Stimulated activated CD8-positive, alpha-beta memory T cell treated with anti-CD3 and anti-CD28 coated beads, Interleukin-12 subunit alpha, Interleukin-12 subunit beta, amount 100 ng/mL, for 24 hours (primary cell): ENCODE results near the gene RPS14.
A peak's percentile ranks its signal among the peaks of the same experiment; 100 is the strongest.
"Not testable (repeated sequence)": the region's sequence is repeated elsewhere in the genome, so short reads cannot be mapped to it uniquely, and the experiment has no call there.

Experiments
- DNase-seq: peaks from one replicate; pipeline ENCODE4 v3.0.0-alpha.2; 2020; ENCODE audit errors: extremely low read depth

The RPS14 gene

DNA sequence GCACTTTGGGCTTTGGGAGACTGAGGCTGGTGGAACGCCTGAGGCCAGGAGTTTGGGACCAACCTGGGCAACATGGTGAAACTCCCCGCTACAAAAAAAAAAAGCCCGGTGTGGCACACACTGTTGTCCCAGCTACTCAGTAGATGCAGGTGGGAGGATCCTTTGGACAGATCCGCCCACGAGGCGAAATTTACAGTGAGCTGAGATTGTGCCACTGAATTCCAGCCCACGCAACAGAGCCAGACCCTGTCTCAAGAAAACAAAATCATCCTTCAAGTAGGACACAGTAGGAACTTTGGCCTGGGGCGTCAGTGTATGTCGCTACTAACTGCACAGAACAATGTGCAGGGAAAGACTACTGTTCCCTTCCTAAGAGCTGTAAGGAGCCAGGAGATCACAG lies 4.8 kb downstream of the RPS14 start:
- DNase-seq = no peak

DNA sequence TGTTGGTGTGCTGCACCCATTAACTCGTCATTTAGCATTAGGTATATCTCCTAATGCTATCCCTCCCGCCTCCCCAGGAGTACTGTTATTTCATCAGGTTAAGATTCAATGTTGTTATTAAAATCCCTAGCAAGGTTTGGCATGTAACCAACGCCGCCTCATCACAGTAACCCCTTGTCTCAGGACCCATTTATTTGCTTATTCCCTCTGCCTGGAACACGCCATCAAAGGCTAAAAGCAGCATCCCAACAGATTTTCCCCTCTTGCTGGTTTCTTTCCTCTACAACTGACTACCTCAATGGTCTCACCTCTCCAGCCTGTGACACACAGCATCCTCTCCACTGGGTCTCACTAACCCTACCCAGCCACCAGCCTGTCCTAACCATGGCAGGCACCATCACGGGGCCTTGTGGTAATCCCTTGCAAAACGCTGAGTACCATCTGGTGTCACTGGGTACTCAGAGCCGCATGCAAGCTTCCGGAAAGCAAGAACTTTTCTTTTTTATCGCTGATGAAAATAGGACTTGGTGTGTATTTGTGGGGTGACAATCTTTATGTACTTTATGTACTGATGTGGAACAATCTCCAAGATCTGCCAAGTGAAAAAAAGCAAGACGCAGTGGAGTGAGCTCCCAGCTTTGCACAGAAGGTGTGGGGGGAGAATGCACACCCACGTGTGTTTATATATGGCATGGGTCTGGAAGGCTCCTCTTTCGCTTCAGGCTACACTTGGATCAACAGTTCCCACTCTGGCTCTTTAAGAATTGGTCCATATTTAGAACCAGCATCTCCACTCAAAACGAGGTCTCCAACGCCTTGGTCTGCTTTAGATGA lies 6.1 kb downstream of the RPS14 start:
- no peak for DNase-seq

- DNase-seq = no peak
These were observed 6.8 kb downstream of the RPS14 start for GRCh38 chr5:150442699-150443080.

DNA sequence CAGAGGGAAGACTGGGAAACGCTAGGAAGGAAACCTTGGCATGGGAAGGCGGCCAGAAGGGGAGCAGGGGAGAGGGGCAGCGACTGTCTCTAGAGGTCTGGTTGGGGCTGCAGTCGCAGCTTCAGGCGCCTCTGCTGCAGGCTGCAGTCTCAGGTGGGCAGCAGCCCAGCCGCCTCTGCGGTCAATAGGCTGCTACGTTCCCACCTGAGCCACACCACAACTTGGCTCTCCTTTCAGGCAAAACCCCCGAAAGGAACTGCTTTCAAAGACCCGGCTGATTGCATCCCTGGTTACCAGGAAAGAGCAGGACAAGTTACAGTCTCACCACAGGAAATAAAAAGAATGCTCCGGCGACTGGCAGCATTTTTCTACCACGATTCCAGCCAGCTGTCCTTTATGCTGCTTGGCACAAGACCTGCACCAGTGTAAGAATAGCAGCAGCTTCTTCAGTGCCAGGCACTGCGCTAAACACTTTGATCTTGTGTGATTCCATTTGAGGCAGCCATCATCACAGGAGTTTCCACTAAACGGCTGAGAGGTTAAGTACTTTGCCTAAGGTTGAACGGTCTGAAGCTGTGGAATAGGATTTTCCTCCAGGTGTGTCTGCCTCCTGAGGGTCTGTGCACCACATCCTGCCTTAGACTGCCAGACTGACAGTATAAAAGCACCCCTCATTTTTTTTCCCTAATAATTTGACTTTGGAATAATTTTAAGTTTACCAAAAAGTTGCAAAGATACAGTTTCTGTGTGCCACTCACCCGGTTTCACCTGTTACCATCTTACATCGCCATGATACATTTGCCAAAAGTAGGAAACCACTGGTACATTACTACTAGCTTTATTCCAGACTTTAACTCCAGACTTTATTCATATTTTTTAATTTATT lies 7.5 kb downstream of the RPS14 start:
- no peak for DNase-seq

- no peak for DNase-seq
These were observed 8.4 kb downstream of the RPS14 start for GRCh38 chr5:150440948-150441812.

DNA sequence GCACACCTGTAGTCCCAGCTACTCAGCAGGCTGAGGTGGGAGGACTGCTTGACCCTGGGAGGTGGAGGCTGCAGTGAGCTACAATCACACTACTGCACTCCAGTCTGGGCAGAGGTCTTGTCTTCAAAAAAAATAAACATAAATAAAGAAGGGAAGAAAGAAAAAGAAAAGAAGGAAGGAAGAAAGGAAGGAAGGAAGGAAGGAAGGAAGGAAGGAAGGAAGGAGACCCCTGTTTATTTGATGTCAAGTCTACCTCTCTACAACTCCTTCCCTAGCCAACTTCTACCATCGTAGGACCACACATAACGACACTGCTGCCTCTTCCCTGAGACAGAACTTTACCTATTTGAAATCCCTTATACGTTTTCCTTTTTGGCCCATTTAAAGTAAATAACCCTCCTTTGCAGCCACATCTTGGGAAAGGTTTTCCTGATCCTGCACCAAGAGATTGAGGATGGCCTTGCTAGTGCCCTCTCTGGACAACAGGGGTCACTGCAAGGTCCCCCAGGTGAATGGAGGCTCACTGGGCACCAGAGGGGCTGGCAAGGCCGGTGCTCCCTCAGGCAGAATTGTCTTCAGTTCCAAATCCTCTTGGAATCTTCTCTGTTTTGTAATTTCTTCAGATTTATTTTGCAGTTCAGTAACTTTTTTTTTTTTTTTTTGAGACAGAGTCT lies 10.5 kb downstream of the RPS14 start:
- no peak for DNase-seq

DNA sequence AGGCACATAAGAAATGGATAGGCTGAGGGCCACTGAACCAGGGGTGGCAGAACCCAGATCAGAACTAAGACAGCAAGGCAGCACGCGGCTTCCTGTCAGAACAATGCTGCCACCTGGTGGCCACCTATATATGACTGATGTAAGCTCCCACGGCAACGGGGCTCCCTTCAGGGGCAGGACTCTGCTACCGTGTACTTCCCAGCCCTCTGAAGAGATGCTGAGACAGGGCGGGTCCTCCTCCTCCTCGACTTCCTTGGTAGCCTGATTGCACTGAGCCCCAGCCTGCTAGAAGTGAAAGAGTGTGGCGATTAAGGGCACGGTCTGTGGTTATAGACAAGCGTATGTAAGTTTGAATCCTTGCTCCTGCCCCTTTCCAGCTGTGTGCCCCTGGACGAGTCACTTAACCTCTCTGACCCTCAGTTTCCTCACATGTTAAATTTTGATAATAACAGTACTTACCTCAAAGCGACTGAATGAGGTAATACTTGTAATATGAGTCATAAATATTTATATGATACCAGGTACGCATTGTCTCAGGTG lies 13.3 kb downstream of the RPS14 start:
- peak; percentile 79 for DNase-seq

- no peak for DNase-seq
These were observed 15.1 kb downstream of the RPS14 start for GRCh38 chr5:150434464-150434863.

- DNase-seq = no peak
These were observed 18.0 kb downstream of the RPS14 start for GRCh38 chr5:150431574-150431973.

- no peak for DNase-seq
These were observed 18.5 kb downstream of the RPS14 start for GRCh38 chr5:150431048-150431447.

DNA sequence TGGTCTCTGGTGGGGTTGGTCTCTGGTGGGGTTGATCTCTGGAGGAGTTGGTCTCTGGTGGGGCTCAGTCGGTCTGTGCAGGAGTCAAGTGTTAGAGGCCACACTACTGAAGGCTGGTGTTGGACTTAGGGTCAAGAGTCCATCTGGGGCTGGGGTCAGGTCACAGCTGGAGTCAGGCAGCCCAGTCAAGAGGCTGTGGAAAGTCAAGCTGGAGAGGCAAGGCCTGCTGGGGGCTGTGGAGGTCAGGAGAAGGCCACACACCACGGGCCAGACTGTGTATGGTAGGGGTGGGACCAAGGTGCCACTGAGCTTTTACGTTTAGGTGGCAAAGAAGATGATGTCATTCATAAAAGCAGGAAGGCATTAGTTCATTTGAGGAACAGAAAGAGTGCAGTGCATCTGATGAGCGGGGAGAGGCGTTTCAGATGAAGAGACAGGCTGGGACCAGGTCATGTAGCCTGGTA lies 20.1 kb downstream of the RPS14 start:
- no peak for DNase-seq

DNA sequence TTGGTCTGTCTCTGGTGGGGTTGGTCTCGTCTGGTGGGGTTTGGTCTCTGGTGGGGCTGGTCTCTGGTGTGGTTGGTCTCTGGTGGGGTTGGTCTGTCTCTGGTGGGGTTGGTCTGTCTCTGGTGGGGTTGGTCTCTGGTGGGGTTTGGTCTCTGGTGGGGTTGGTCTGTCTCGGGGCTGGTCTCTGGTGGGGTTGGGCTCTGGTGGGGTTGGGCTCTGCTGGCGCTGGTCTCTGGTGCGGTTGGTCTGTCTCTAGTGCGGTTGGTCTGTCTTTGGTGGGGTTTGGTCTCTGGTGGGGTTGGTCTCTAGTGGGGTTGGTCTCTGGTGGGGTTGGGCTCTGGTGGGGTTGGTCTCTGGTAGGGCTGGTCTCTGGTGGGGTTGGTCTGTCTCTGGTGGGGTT lies 20.6 kb downstream of the RPS14 start:
- no peak for DNase-seq

- no peak for DNase-seq
These were observed 21.2 kb downstream of the RPS14 start for GRCh38 chr5:150428106-150428876.

GRCh38 chr5:150426165-150426564 lies 23.4 kb downstream of the RPS14 start:
- DNase-seq = not testable (repeated sequence)

GRCh38 chr5:150422758-150423157 lies 26.8 kb downstream of the RPS14 start:
- no peak for DNase-seq

- no peak for DNase-seq
These were observed 27.5 kb downstream of the RPS14 start for GRCh38 chr5:150422075-150422474.

DNA sequence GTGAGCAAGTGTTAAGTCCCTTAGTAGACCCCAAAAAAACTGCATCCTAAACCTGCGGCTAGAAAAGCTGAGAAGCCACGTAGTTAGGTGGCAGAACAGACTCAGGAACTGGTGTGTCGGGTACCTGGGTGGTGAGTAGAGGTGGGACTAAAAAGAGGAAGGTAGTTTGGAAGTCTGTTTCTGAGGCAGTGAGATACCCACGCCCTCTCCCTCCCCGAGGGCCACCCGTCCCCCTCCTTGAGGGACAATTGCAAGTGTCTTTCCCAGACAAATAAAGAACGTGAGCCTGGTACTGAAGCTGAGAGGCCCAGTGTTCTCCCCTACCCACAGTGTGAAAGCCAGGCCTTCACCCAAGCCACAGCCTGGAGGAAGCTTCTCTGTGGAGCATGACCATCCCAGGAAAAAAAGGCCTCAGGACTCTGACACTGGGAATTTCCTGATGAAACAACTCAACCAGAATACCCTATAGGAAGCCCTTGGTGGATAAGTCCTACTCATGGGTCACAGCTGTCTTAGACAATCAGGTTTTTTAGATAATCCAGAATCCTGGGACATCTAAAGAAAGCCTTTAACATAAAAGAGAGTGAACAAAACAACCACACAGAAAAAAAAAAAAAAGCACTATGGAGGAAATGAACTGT lies 29.8 kb downstream of the RPS14 start:
- DNase-seq = no peak

DNA sequence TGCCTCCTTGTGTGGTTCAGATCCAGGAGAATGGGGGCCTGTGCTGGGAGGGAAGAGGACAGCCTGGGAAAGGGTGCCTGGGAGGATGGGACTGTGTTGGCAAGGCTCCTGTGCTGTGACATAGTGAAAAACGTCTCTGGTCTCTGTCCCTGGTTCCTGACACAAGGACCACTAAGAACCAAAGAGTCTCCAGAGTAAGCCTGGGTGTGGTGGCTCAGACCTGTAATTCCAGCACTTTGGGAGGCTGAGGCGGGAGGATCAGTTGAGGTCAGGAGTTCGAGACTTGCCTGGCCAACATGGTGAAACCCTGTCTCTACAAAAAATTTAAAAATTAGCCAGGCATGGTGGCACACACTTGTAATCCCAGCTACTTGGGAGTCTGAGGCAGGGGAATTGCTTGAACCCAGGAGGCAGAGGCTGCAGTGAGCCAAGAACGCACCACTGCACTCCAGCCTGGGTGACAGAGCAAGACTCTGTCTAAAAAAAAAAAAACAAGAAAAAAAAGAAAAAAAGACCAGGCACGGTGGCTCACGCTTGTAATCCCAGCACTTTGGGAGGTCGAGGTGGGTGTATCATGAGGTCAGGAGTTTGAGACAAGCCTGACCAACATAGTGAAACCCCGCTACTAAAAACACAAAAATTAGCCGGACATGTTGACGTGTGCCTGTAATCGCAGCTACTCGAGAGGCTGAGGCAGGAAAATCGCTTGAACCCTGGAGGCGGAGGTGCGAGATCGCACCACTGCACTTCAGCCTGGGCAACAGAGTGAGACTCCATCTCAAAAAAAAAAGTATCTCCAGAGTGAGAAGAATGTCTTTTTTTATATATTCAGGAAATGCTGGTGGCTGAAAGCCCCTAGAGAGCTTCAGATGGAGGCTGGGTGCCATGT lies 35.4 kb downstream of the RPS14 start:
- not testable (repeated sequence) for DNase-seq
